ENCODE results near the gene USH2A.

The USH2A gene

GRCh38 chr1:215717677-215718426 lies 705.4 kb downstream of the USH2A start:
- TF ChIP-seq, protein P1, sequence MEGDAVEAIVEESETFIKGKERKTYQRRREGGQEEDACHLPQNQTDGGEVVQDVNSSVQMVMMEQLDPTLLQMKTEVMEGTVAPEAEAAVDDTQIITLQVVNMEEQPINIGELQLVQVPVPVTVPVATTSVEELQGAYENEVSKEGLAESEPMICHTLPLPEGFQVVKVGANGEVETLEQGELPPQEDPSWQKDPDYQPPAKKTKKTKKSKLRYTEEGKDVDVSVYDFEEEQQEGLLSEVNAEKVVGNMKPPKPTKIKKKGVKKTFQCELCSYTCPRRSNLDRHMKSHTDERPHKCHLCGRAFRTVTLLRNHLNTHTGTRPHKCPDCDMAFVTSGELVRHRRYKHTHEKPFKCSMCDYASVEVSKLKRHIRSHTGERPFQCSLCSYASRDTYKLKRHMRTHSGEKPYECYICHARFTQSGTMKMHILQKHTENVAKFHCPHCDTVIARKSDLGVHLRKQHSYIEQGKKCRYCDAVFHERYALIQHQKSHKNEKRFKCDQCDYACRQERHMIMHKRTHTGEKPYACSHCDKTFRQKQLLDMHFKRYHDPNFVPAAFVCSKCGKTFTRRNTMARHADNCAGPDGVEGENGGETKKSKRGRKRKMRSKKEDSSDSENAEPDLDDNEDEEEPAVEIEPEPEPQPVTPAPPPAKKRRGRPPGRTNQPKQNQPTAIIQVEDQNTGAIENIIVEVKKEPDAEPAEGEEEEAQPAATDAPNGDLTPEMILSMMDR (conservative IDR thresholded peaks at IDR 0.05; ENCODE audit: low read depth, low read length), result no peak
- H3K4me3 ChIP-seq (ENCODE audit: low read length), result no peak overlapping the region
- no peak for DNase-seq (ENCODE audit: low read depth)

GRCh38 chr1:215710899-215711225 lies 712.4 kb downstream of the USH2A start:
- no peak for DNase-seq (ENCODE audit: low read depth)
- TF ChIP-seq, protein P1 (conservative IDR thresholded peaks at IDR 0.05; ENCODE audit: low read depth, low read length), result no peak
- H3K4me3 ChIP-seq (ENCODE audit: low read length), result no peak overlapping the region

- peak; percentile 14 for DNase-seq (ENCODE audit: low read depth)
- no peak overlapping the region for H3K4me3 ChIP-seq (ENCODE audit: low read length)
- TF ChIP-seq, protein P1 (conservative IDR thresholded peaks at IDR 0.05; ENCODE audit: low read depth, low read length), result peak; percentile 76
These were observed 713.0 kb downstream of the USH2A start for GRCh38 chr1:215710036-215710898.

DNA sequence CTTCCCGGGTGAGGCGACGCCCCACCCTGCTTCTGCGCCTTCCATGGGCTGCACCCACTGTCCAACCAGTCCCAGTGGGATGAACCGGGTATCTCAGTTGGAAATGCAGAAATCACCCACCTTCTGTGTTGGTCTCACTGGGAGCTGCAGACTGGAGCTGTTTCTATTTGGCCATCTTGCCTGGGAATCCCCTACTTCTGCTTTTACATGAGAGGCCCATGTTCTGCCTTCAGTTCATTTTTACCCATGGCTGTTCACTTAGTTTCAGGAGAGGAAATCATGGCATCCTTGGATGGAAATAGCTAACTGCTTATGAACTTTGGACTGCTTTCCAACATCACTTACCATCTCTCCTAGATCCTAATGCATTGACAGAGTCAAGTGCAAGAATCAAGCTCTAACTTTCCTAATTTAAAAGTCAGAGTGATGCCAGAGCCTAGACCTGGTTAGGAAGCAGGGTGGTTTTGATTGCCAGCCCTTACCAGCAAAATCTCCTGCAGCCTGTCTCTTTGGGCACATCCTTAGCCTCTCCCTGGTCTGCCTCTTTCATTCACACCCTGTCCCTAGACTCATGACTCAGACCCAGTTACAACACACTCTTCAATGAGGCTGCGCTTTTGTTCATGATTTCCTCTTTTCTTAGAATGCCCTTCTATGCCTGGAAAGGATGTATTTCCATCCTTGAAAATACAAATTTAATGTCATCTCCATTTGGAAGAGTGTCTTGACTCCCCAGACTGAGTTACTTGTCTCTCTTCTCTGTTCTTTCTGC lies 719.0 kb downstream of the USH2A start:
- DNase-seq (ENCODE audit: low read depth), result no peak
- TF ChIP-seq, protein P1 (conservative IDR thresholded peaks at IDR 0.05; ENCODE audit: low read depth, low read length), result no peak
- H3K4me3 ChIP-seq (ENCODE audit: low read length), result no peak overlapping the region

DNA sequence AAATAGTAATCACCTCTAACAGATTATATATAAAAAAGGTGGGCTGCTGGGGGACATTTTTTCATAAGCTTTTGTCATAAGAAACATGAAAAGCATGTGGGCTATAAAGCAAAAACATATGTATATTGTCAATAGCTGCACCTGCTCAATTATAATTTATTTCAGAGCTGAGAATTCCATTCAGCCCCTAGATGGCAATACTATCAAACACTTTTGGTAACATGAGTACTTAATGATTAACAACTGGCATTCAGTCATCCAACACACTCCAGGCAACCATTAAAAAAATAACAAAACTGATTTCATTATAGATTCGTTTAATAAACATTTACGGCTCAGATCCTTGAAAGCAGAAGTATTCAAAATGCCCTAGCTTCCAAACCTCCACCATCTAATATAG lies 741.0 kb downstream of the USH2A start:
- TF ChIP-seq, protein P1 (conservative IDR thresholded peaks at IDR 0.05; ENCODE audit: low read depth, low read length), result peak; percentile 33
- DNase-seq (ENCODE audit: low read depth), result no peak
- H3K4me3 ChIP-seq (ENCODE audit: low read length), result no peak overlapping the region

- H3K4me3 ChIP-seq (ENCODE audit: low read length), result no peak overlapping the region
- TF ChIP-seq, protein P1 (conservative IDR thresholded peaks at IDR 0.05; ENCODE audit: low read depth, low read length), result no peak
These were observed 742.2 kb downstream of the USH2A start for GRCh38 chr1:215681041-215681440.

More at GRCh38 chr1:215681041-215681440, 742.2 kb downstream of the USH2A start:
- no peak for DNase-seq (ENCODE audit: low read depth)
